ENCODE measurements around the gene CROT. TPM values are rescaled to one million over a fixed set of nuclear protein-coding genes. Genes with fewer than 3 reads are reported as not detected.

CROT gene
- total and polyA plus RNA-seq, 8 donors: 13.0 to 29.7 (median 27.7) TPM

- H3K36me3 ChIP-seq: no peaks in the 10 kb centered on the region
- intact Hi-C loops (cut with DNase I): no loop called here
- H3K4me3 ChIP-seq: no peak overlapping the region
- ATAC-seq: no peak
- TF ChIP-seq CTCF (IDR thresholded peaks at IDR 0.05): no peak
- no peaks in the 10 kb centered on the region for H3K9me3 ChIP-seq
- no peaks in the 10 kb centered on the region for H3K4me1 ChIP-seq
- H3K27me3 ChIP-seq: no peaks in the 10 kb centered on the region
- DNase-seq: no peak
- H3K27ac ChIP-seq: no peak overlapping the region
These were observed 81.8 kb downstream of the CROT start for GRCh38 chr7:87427288-87427687.

- Histone ChIP-seq H3K36me3 (no peaks in the 10 kb centered on the region), H3K4me3 (no peak overlapping the region), H3K9me3 (no peaks in the 10 kb centered on the region), H3K4me1 (no peaks in the 10 kb centered on the region), H3K27me3 (no peaks in the 10 kb centered on the region), H3K27ac (no peak overlapping the region)
- no peak for ATAC-seq
- no peak for TF ChIP-seq CTCF (IDR thresholded peaks at IDR 0.05)
- intact Hi-C loops (cut with DNase I): no loop called here
- no peak for DNase-seq
These were observed 87.1 kb downstream of the CROT start for GRCh38 chr7:87432536-87432935.

GRCh38 chr7:87435546-87435945 is 90.1 kb downstream of the CROT start:
- TF ChIP-seq CTCF (IDR thresholded peaks at IDR 0.05): no peak
- Histone ChIP-seq H3K36me3 (no peaks in the 10 kb centered on the region), H3K27me3 (no peaks in the 10 kb centered on the region), H3K4me3 (no peak overlapping the region), H3K4me1 (no peaks in the 10 kb centered on the region), H3K27ac (no peak overlapping the region), H3K9me3 (no peaks in the 10 kb centered on the region)
- ATAC-seq (no peak), DNase-seq (no peak)
- intact Hi-C loops (cut with DNase I): no loop called here

GRCh38 chr7:87445897-87446296 is 100.4 kb downstream of the CROT start:
- Histone ChIP-seq H3K27ac (no peak overlapping the region), H3K9me3 (no peaks in the 10 kb centered on the region), H3K4me3 (no peak overlapping the region), H3K27me3 (no peaks in the 10 kb centered on the region), H3K4me1 (no peaks in the 10 kb centered on the region), H3K36me3 (no peaks in the 10 kb centered on the region)
- ATAC-seq: no peak
- intact Hi-C loops (cut with DNase I): no loop called here
- no peak for TF ChIP-seq CTCF (IDR thresholded peaks at IDR 0.05)
- DNase-seq: no peak

GRCh38 chr7:87447116-87447635 is 101.7 kb downstream of the CROT start:
- H3K36me3 ChIP-seq: no peaks in the 10 kb centered on the region
- DNase-seq (no peak), ATAC-seq (no peak)
- TF ChIP-seq CTCF (IDR thresholded peaks at IDR 0.05): no peak
- H3K9me3 ChIP-seq: no peaks in the 10 kb centered on the region
- intact Hi-C loops (cut with DNase I): no loop called here
- H3K27me3 ChIP-seq: no peaks in the 10 kb centered on the region
- H3K27ac ChIP-seq: no peak overlapping the region
- no peaks in the 10 kb centered on the region for H3K4me1 ChIP-seq
- no peak overlapping the region for H3K4me3 ChIP-seq

Measured in left lung (tissue), 10 donors.